PC-9 (cell line): ENCODE data around the gene JAK1. TPM values are rescaled to one million over a fixed set of nuclear protein-coding genes. Genes with fewer than 3 reads are reported as not detected.

ENCODE experiments used
- BruUV-seq: library from RNA; stranded (reverse); fragments of 400-500 nt; replicated peaks from 2 replicates; lab custom pipeline; 2021; lab: Mats Ljungman, UMichigan
- CTCF ChIA-PET: fragments of 300-600 bp; sonication (Branson Sonifier 250); formaldehyde crosslinking; loops from one replicate; lab custom pipeline; 2022; ENCODE audit warnings: antibody characterized with exemption; lab: Charles Lee
- POLR2A ChIA-PET: fragments of 300-600 bp; sonication (Branson Sonifier 250); formaldehyde crosslinking; loops from one replicate; lab custom pipeline; 2022; ENCODE audit warnings: antibody characterized with exemption; ENCODE audit not compliant: unreplicated experiment; lab: Charles Lee
- DNase-seq, 2 experiments: peaks; one replicate each; pipeline versions ENCODE4 v3.0.0 to v3.0.0-alpha.2; 2015 to 2022; ENCODE audit warnings: mixed read lengths in 1 of 2
- H2AFZ ChIP-seq: fragments of 200-600 bp; sonication (generic); 2 replicates; pipeline ENCODE4 v1.8.1; 2017; ENCODE audit warnings: antibody characterized with exemption
- H3F3A ChIP-seq: fragments of 200-600 bp; sonication (generic); 2 replicates; pipeline ENCODE4 v1.8.1; 2017; ENCODE audit warnings: antibody characterized with exemption, mild to moderate bottlenecking, low read depth; ENCODE audit not compliant: insufficient read depth
- H3K27ac ChIP-seq: fragments of 200-600 bp; sonication (generic); 2 replicates; pipeline ENCODE4 v1.6.1; 2016; ENCODE audit warnings: mixed run types
- H3K27me3 ChIP-seq: fragments of 200-600 bp; sonication (generic); 2 replicates; pipeline ENCODE4 v1.6.1; 2016; ENCODE audit warnings: low read depth, mixed run types; ENCODE audit not compliant: insufficient read depth
- H3K36me3 ChIP-seq: fragments of 200-600 bp; sonication (generic); 2 replicates; pipeline ENCODE4 v1.6.1; 2016; ENCODE audit warnings: low read depth, mixed run types
- H3K4me1 ChIP-seq: fragments of 200-600 bp; sonication (generic); replicated peaks from 2 replicates; pipeline ENCODE4 v1.6.1; 2016; ENCODE audit warnings: mixed run types; ENCODE audit not compliant: insufficient read depth
- H3K4me2 ChIP-seq: fragments of 200-600 bp; sonication (generic); 2 replicates; pipeline ENCODE4 v1.6.1; 2017; ENCODE audit warnings: mixed run types
- H3K4me3 ChIP-seq: fragments of 200-600 bp; sonication (generic); 2 replicates; pipeline ENCODE4 v1.6.1; 2016; ENCODE audit warnings: mixed run types
- H3K79me2 ChIP-seq: fragments of 200-600 bp; sonication (generic); 2 replicates; pipeline ENCODE4 v1.6.1; 2017; ENCODE audit warnings: low read depth, mixed run types
- H3K9me2 ChIP-seq: fragments of 200-600 bp; sonication (generic); 2 replicates; pipeline ENCODE4 v1.8.1; 2017; ENCODE audit warnings: mild to moderate bottlenecking; ENCODE audit not compliant: insufficient read depth
- H3K9me3 ChIP-seq: fragments of 200-600 bp; sonication (generic); 2 replicates; pipeline ENCODE4 v1.8.1; 2016; ENCODE audit warnings: low read depth; ENCODE audit not compliant: insufficient read depth
- H4K20me1 ChIP-seq: fragments of 200-600 bp; sonication (generic); 2 replicates; pipeline ENCODE4 v1.8.1; 2017; ENCODE audit not compliant: insufficient read depth
- EZH2 ChIP-seq: fragments of 200-600 bp; sonication (generic); IDR thresholded peaks from 2 replicates; pipeline ENCODE4 v1.8.0; 2017; ENCODE audit warnings: antibody characterized with exemption, low read depth
- intact Hi-C: fragments of 100-400 bp; cut with micrococcal nuclease; formaldehyde crosslinking; loops from one replicate; pipeline ENCODE4 v1.10.0; 2022; ENCODE audit not compliant: unreplicated experiment
- total RNA-seq: library from RNA; stranded (reverse); gene quantifications from 2 replicates; pipeline ENCODE4 v1.2.3, GENCODE V29; 2021
- TF ChIP-seq, protein P1 (sequence below): fragments of 200-600 bp; sonication (generic); conservative IDR thresholded peaks from 2 replicates; pipeline ENCODE4 v1.6.1; 2017; ENCODE audit warnings: mixed run types, antibody characterized with exemption, mild to moderate bottlenecking, moderate library complexity

The JAK1 gene
- total RNA-seq, 1 experiment from 2014 or later = 88.5 TPM

DNA sequence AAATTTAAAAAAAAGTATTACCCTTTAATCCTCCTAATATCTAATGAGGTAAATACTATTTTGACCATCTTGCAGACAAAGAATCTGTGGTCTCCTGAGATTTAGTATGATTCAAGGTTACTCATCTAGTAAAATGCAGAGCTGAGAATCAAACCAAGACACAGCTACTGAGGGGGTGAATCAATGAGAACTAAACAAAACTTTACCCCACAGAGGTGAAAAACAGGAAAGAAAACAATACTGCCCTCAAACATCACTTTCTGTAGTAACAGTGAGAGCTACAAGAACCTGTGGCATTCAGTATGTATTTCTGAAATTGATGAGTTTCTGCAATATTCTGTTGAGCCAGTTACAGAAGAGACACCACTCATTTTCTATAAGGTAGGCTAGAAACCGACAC is 85.1 kb downstream of the JAK1 start:
- H3K27ac ChIP-seq = no peak overlapping the region
- no peaks in the 10 kb centered on the region for H3K9me3 ChIP-seq
- no peaks in the 10 kb centered on the region; the same call in 1 of the 2 replicates for H4K20me1 ChIP-seq
- no peak overlapping the region for H3K4me3 ChIP-seq
- no peak overlapping the region for H2AFZ ChIP-seq
- ChIA-PET POLR2A (interaction anchor here (0.6 kb wide), 1 partner anchor 536 kb away, joined by 3 read pairs; no protein-coding TSS in a partner anchor), CTCF (no interaction called here)
- no peaks in the 10 kb centered on the region for H3K9me2 ChIP-seq
- H3K4me1 ChIP-seq = no peaks in the 10 kb centered on the region
- H3K4me2 ChIP-seq = no peak overlapping the region
- intact Hi-C loops = no loop called here
- no peaks in the 10 kb centered on the region for H3K27me3 ChIP-seq
- H3F3A ChIP-seq = no peaks in the 10 kb centered on the region
- DNase-seq = no peak
- BruUV-seq = no TSS peak
- H3K36me3 ChIP-seq = peaks cover 4% of the 10 kb centered on the region; the same call in 1 of the 2 replicates
- no peaks in the 10 kb centered on the region for H3K79me2 ChIP-seq
- TF ChIP-seq, protein P1, sequence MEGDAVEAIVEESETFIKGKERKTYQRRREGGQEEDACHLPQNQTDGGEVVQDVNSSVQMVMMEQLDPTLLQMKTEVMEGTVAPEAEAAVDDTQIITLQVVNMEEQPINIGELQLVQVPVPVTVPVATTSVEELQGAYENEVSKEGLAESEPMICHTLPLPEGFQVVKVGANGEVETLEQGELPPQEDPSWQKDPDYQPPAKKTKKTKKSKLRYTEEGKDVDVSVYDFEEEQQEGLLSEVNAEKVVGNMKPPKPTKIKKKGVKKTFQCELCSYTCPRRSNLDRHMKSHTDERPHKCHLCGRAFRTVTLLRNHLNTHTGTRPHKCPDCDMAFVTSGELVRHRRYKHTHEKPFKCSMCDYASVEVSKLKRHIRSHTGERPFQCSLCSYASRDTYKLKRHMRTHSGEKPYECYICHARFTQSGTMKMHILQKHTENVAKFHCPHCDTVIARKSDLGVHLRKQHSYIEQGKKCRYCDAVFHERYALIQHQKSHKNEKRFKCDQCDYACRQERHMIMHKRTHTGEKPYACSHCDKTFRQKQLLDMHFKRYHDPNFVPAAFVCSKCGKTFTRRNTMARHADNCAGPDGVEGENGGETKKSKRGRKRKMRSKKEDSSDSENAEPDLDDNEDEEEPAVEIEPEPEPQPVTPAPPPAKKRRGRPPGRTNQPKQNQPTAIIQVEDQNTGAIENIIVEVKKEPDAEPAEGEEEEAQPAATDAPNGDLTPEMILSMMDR = no peak
- TF ChIP-seq EZH2 = no peak

DNA sequence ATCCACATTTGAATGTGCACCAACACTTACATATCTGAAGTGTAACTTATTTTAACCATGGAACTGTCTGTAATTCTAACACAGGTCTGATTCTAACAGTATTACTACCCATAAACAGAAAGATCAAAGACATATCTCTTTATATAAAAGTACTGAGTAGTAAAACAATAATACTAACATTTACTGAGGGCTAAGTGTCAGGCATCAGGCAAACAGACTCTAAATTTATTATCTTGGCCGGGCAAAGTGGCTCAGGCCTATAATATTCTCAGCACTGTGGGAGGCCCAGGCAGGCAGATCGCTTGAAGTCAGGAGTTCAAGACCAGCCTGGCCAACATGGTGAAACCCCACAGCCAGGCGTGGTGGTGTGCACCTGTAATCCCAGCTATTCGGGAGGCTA is 85.9 kb downstream of the JAK1 start:
- Histone ChIP-seq H3K9me2 (no peaks in the 10 kb centered on the region), H3K4me1 (no peaks in the 10 kb centered on the region), H3K79me2 (no peaks in the 10 kb centered on the region), H2AFZ (no peak overlapping the region), H4K20me1 (no peaks in the 10 kb centered on the region; the same call in 1 of the 2 replicates), H3K9me3 (no peaks in the 10 kb centered on the region), H3K4me2 (no peak overlapping the region), H3K4me3 (no peak overlapping the region), H3K27me3 (no peaks in the 10 kb centered on the region), H3F3A (no peaks in the 10 kb centered on the region), H3K36me3 (peaks cover 4% of the 10 kb centered on the region; the same call in 1 of the 2 replicates), H3K27ac (no peak overlapping the region)
- POLR2A ChIA-PET = interaction anchor here (0.6 kb wide), 1 partner anchor 537 kb away, joined by 3 read pairs; no protein-coding TSS in a partner anchor
- TF ChIP-seq, protein P1 = no peak
- TF ChIP-seq EZH2 = no peak
- CTCF ChIA-PET = no interaction called here
- intact Hi-C loops = no loop called here
- BruUV-seq = no TSS peak
- no peak for DNase-seq

DNA sequence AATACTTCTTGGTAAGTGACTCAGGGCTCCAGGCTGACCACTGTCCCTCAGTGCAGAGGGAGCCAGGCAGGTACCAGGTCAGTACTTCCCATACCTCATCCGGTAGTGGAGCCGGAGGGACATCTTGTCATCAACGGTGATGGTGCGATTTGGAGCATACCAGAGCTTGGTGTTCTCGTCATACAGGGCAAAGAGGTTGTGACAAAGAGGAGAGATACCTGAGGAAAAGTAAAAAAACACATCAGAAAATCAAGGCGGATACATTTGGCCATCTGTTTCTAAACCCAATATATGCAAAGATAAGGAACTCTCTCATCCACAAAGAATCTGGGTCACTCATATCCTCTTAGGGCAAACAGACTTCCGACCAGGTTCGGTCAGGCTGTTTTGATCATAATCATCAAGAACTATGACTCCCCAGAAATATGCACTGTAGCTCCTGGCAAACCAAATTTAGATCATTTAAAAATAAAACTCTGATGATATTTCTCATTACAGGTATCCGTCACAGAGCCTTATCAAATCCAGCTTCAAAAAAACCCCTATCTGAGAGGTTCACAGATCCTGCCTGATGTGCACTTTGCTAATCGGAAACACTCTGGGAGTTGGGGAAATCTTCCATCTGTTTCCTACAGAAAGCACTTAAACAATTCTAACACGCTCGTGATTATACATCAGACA is 87.3 kb downstream of the JAK1 start:
- no peak overlapping the region for H3K27ac ChIP-seq
- no peaks in the 10 kb centered on the region; the same call in 1 of the 2 replicates for H4K20me1 ChIP-seq
- no peak for DNase-seq
- ChIA-PET POLR2A (no interaction called here), CTCF (no interaction called here)
- intact Hi-C loops = no loop called here
- H3K9me3 ChIP-seq = no peaks in the 10 kb centered on the region
- H3K36me3 ChIP-seq = peaks cover 4% of the 10 kb centered on the region; the same call in 1 of the 2 replicates
- no peaks in the 10 kb centered on the region for H3K9me2 ChIP-seq
- H3K79me2 ChIP-seq = no peaks in the 10 kb centered on the region
- TF ChIP-seq EZH2 = no peak
- TF ChIP-seq, protein P1 = no peak
- no peak overlapping the region for H2AFZ ChIP-seq
- H3K4me3 ChIP-seq = no peak overlapping the region
- no peaks in the 10 kb centered on the region for H3K27me3 ChIP-seq
- BruUV-seq = no TSS peak
- H3F3A ChIP-seq = no peaks in the 10 kb centered on the region
- H3K4me1 ChIP-seq = no peaks in the 10 kb centered on the region
- no peak overlapping the region for H3K4me2 ChIP-seq
